K562 (cell line): ENCODE measurements around the gene ACAD8. TPM values are rescaled to one million over a fixed set of nuclear protein-coding genes. Genes with fewer than 3 reads are reported as not detected.

Source experiments
- ATAC-seq: fragments of 200-7000 bp; cut with Tn5 transposase; 3 replicates; pipeline ENCODE4 v1.9.1; 2020; ENCODE audit warnings: moderate library complexity
- BruUV-seq: library from RNA; stranded (reverse); fragments of 400-500 nt; replicated peaks from 2 replicates; lab custom pipeline; 2021; lab: Mats Ljungman, UMichigan
- CTCF ChIA-PET: fragments of 300-600 bp; formaldehyde crosslinking; extraction: SDS; loops from one replicate; lab custom pipeline; 2021; ENCODE audit warnings: low intra/inter-chr PET ratio; lab: Yijun Ruan, JAX
- POLR2A ChIA-PET: fragments of 300-600, 350-650 bp; sonication (Branson Sonifier 250); formaldehyde crosslinking; extraction: SDS; loops from one replicate; lab custom pipeline; 2021; ENCODE audit warnings: antibody characterized with exemption, inconsistent platforms; lab: Yijun Ruan, JAX
- DNase-seq, 4 experiments: peaks; one replicate each; pipeline versions ENCODE4 v3.0.0 to v3.0.0-alpha.2; 2011 to 2018; ENCODE audit warnings: low spot score in 3 of 4, mixed read lengths in 3 of 4; ENCODE audit errors: extremely low read depth in 1 of 4
- FAIRE-seq: peaks from 2 replicates; lab custom pipeline; 2011; peaks lifted over from hg19 to GRCh38; lab: Jason Lieb, UNC
- H2AFZ ChIP-seq: 2 replicates; pipeline ENCODE4 v1.6.0; 2011; ENCODE audit warnings: low read depth, low read length, control low read depth, inconsistent platforms
- H3K27ac ChIP-seq: fragments of 200-600 bp; 3 replicates; pipeline ENCODE4 v1.8.0; 2011; ENCODE audit warnings: low read depth, mild to moderate bottlenecking, control low read depth, inconsistent platforms, low read length, moderate library complexity, mixed read lengths; ENCODE audit errors: extremely low read depth
- H3K27me3 ChIP-seq, 2 experiments: fragments of 300-600 bp in 1 of 2; 2 replicates in 1 of 2; 3 replicates in 1 of 2; pipeline versions ENCODE4 v1.6.0 to v1.8.0; 2011; ENCODE audit warnings: inconsistent platforms in 2 of 2, low read length in 2 of 2, mild to moderate bottlenecking in 1 of 2, mixed read lengths in 1 of 2, moderate library complexity in 1 of 2; ENCODE audit not compliant: control insufficient read depth in 2 of 2, insufficient read depth in 2 of 2
- H3K36me3 ChIP-seq: fragments of 300-600 bp; 3 replicates; pipeline ENCODE4 v1.8.0; 2011; ENCODE audit warnings: mild to moderate bottlenecking, low read length, inconsistent platforms; ENCODE audit not compliant: control insufficient read depth, insufficient read depth
- H3K4me1 ChIP-seq, 2 experiments: fragments of 200-600 bp in 1 of 2; replicated peaks in 1 of 2; 2 replicates in 1 of 2; 3 replicates in 1 of 2; pipeline versions ENCODE4 v1.5.1 to v1.8.0; 2011; ENCODE audit warnings: inconsistent platforms in 2 of 2, low read length in 2 of 2, mild to moderate bottlenecking in 1 of 2, mixed read lengths in 1 of 2, moderate library complexity in 1 of 2; ENCODE audit not compliant: control insufficient read depth in 2 of 2, insufficient read depth in 2 of 2
- H3K4me2 ChIP-seq: 2 replicates; pipeline ENCODE4 v1.6.1; 2011; ENCODE audit warnings: low read length, control low read depth, inconsistent platforms, mixed read lengths; ENCODE audit not compliant: insufficient read depth
- H3K4me3 ChIP-seq: fragments of 200-600 bp; sonication (generic), shearing (Covaris generic); 2 replicates; pipeline ENCODE4 v1.5.1; 2016; ENCODE audit warnings: control low read depth, inconsistent platforms
- H3K79me2 ChIP-seq: fragments of 200-600 bp; 3 replicates; pipeline ENCODE4 v1.8.0; 2011; ENCODE audit warnings: low read length, inconsistent platforms; ENCODE audit not compliant: control insufficient read depth, insufficient read depth
- H3K9ac ChIP-seq, 2 experiments: 2 replicates each; pipeline versions ENCODE4 v1.6.0 to v1.6.1; 2011; ENCODE audit warnings: low read depth in 2 of 2, low read length in 2 of 2, control low read depth in 1 of 2, inconsistent platforms in 1 of 2, mild to moderate bottlenecking in 1 of 2, mixed read lengths in 1 of 2; ENCODE audit not compliant: insufficient read depth in 1 of 2
- H3K9me1 ChIP-seq: one replicate; pipeline ENCODE4 v1.6.0; 2011; ENCODE audit warnings: inconsistent platforms, mild to moderate bottlenecking, low read length, moderate library complexity; ENCODE audit not compliant: control insufficient read depth, insufficient read depth
- H3K9me3 ChIP-seq: replicated peaks from 2 replicates; pipeline ENCODE4 v1.5.1; 2011; ENCODE audit warnings: low read depth, low read length, inconsistent platforms; ENCODE audit not compliant: control insufficient read depth, insufficient read depth
- H4K20me1 ChIP-seq: replicated peaks from 2 replicates; pipeline ENCODE4 v1.6.1; 2011; ENCODE audit warnings: low read length, inconsistent platforms, mixed read lengths; ENCODE audit not compliant: control insufficient read depth, insufficient read depth
- BCOR ChIP-seq: fragments of 450-650 bp; IDR thresholded peaks from 2 replicates; pipeline ENCODE4 v1.6.1; 2016
- MCM3 ChIP-seq: fragments of 450-650 bp; IDR thresholded peaks from 2 replicates; pipeline ENCODE4 v1.6.1; 2016
- PKNOX1 ChIP-seq: fragments of 450-650 bp; IDR thresholded peaks from 2 replicates; pipeline ENCODE4 v1.6.1; 2016
- RAD51 ChIP-seq: fragments of 450-650 bp; IDR thresholded peaks from 2 replicates; pipeline ENCODE4 v1.7.1; 2016; ENCODE audit warnings: low read depth, mild to moderate bottlenecking, borderline replicate concordance
- RFX7 ChIP-seq: fragments of 250-450 bp; sonication (Bioruptor Pico); IDR thresholded peaks from 2 replicates; pipeline ENCODE4 v1.5.1; 2021; ENCODE audit warnings: mild to moderate bottlenecking
- TGIF2 ChIP-seq: sonication (generic); formaldehyde crosslinking; IDR thresholded peaks from 2 replicates; pipeline ENCODE4 v1.8.1; 2022; ENCODE audit warnings: mild to moderate bottlenecking, missing genetic modification reagents, moderate library complexity
- ZBTB49 ChIP-seq: sonication (generic); formaldehyde crosslinking; IDR thresholded peaks from 2 replicates; pipeline ENCODE4 v1.8.0; 2022; ENCODE audit warnings: missing genetic modification reagents, mild to moderate bottlenecking, borderline replicate concordance
- ZNF253 ChIP-seq: fragments of 250-450 bp; sonication (Bioruptor Pico); conservative IDR thresholded peaks from 2 replicates; pipeline ENCODE4 v1.6.1; 2021; ENCODE audit warnings: mild to moderate bottlenecking
- WGBS: fragments of 100-300 bp; shearing (Covaris generic); methylation state at CpG from one replicate; pipeline ENCODE4 v1.1.6; 2016; ENCODE audit warnings: low coverage, mixed read lengths; ENCODE audit not compliant: insufficient coverage; ENCODE audit errors: missing lambda C conversion rate; 5-methylcytosine and 5-hydroxymethylcytosine counted together
- in situ Hi-C: fragments of 300-500 bp; cut with MboI; formaldehyde crosslinking; loops from 4 replicates; pipeline ENCODE4 v1.15.0; 2018; ENCODE audit warnings: inconsistent platforms, mixed read lengths
- intact Hi-C: fragments of 100-400 bp; cut with micrococcal nuclease; formaldehyde crosslinking; loops from 2 replicates; pipeline ENCODE4 v1.14.2; 2022
- polyA plus RNA-seq, 8 experiments: library from polyadenylated mRNA; depleted of rRNA in 4 of 8; stranded (reverse) in 5 of 8; unstranded in 3 of 8; fragments of >200 nt; fragmentation: Nextera tagmentation in 2 of 8; fragmentation: Illumina TruSeq in 1 of 8; extraction: Ambion mirVana in 2 of 8; extraction: Trizol in 1 of 8; gene quantifications; 2 replicates each; pipeline versions ENCODE4 v1.2.1 to v1.2.3, GENCODE V29; 2011 to 2014; ENCODE audit warnings: inconsistent platforms in 1 of 8, missing spikeins in 1 of 8
- total RNA-seq, 7 experiments: library from RNA; depleted of rRNA in 6 of 7; stranded (reverse); fragments of >200 nt in 6 of 7; fragmentation: Illumina TruSeq in 2 of 7; extraction: Trizol in 2 of 7; gene quantifications; 2 replicates each; pipeline versions ENCODE4 v1.2.1 to v1.2.3, GENCODE V29; 2011 to 2021; ENCODE audit warnings: low replicate concordance in 1 of 7
- TF ChIP-seq, protein P1 (sequence below): fragments of 450-650 bp; formaldehyde crosslinking; IDR thresholded peaks from 2 replicates; pipeline ENCODE4 v1.4.0; 2020; ENCODE audit warnings: mild to moderate bottlenecking, moderate library complexity

ACAD8 gene
- total and polyA plus RNA-seq, 9 of the 15 experiments (the other 6 are each of a cell fraction or from before 2014, with no cell fraction given): 6.5 to 34.1 (median 20.1) TPM

DNA sequence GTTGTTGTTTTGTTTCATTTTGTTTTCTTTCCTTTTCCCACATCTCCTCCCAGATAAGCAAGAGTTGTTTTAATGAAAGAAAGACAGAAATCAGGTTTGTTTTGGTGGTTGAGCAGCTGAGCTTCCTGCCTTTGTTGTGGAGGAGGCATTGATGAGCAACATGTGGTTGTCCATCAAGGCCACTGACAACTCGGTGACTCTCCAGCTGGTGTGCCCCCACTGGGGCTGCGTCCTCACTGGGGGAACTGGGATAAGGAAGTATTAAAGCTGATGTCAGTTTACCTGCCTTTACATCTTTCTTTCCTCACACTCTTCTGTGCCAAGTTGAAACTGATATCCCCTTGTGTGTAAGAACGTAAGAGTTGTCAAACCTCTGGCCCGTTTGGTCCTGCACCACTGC lies 23.0 kb upstream of the ACAD8 start:
- POLR2A ChIA-PET: no interaction called here
- no TSS peak for BruUV-seq
- Histone ChIP-seq H3K4me1 (peaks cover 26 to 59% of the 10 kb centered on the region in 2 experiments), H3K4me3 (no peak overlapping the region), H3K9me1 (peaks cover 5% of the 10 kb centered on the region), H4K20me1 (peaks cover 7% of the 10 kb centered on the region; the same call in 1 of the 2 replicates), H3K27ac (no peak overlapping the region)
- intact Hi-C loops: no loop called here
- DNase-seq: no peak
- 0 out of 2 replicates have a peak, but pooled peaks have one; percentile 8 for TF ChIP-seq PKNOX1
- no peak for TF ChIP-seq MCM3
- TF ChIP-seq, all 486 proteins: peak for 1
- ATAC-seq: no peak
- Histone ChIP-seq H3K9ac (no peak overlapping the region), H3K9me3 (no peaks in the 10 kb centered on the region), H3K4me2 (no peak overlapping the region), H3K27me3 (no peaks in the 10 kb centered on the region), H3K36me3 (peaks cover 37% of the 10 kb centered on the region), H2AFZ (no peak overlapping the region), H3K79me2 (peaks cover 88% of the 10 kb centered on the region)
- CTCF ChIA-PET: no interaction called here
- WGBS: 56% methylated on average over 4 of the region's 4 CpGs
- FAIRE-seq: no peak
- in situ Hi-C loops: no loop called here

DNA sequence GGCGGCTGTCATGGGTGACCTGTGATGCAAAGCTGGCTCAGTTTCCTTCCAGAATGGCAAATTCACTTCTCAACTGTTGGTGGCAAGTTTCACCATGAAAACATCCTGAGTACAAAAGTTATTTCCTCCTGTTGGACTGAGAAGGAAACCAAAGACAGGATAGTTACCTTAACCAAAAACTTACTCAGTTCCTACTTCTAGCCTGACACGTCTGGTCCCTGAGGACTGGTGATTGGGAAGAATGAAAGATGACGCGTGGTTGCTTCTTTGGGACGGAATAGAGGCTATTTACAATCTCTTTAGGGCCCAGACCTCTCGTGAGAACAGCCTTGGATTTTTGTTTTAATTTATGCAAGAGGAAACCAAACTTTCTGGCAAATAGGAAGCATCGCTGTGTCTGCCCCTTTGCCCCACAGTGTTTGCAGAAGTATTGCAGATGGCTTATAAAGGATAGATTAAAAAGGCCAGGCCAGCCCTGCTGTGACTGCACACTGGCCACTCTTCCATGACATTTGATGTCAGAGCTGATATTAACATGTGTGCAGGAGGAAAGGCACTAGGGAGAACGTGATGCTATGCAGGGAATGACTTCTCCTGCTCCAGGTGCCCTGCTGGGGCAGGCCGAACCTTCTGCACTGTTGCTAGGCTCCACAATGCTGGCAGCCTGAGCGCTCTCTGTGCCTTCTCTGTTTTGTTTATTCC lies 21.3 kb upstream of the ACAD8 start:
- no peak overlapping the region for H3K4me3 ChIP-seq
- peaks cover 78% of the 10 kb centered on the region for H3K79me2 ChIP-seq
- H3K4me1 ChIP-seq: peaks cover 19 to 47% of the 10 kb centered on the region in 2 experiments
- no peak overlapping the region for H3K4me2 ChIP-seq
- 77% methylated on average over 9 of the region's 10 CpGs for WGBS
- H3K9me3 ChIP-seq: no peaks in the 10 kb centered on the region
- peaks cover 48% of the 10 kb centered on the region for H3K36me3 ChIP-seq
- no peak overlapping the region for H3K27ac ChIP-seq
- H3K27me3 ChIP-seq: no peaks in the 10 kb centered on the region
- in situ Hi-C loops: no loop called here
- H2AFZ ChIP-seq: no peak overlapping the region
- BruUV-seq: no TSS peak
- ChIA-PET POLR2A (no interaction called here), CTCF (no interaction called here)
- FAIRE-seq (no peak), DNase-seq (no peak), ATAC-seq (no peak)
- H3K9me1 ChIP-seq: peaks cover 5% of the 10 kb centered on the region
- peaks cover 7% of the 10 kb centered on the region; the same call in 1 of the 2 replicates for H4K20me1 ChIP-seq
- intact Hi-C loops: no loop called here
- H3K9ac ChIP-seq: peak overlapping the region in 1 of 2 experiments; percentile 66; a peak in 1 of 4 replicates
- no peak for TF ChIP-seq ZBTB49 (CRISPR knock-in tag)
- TF ChIP-seq ZNF253 (CRISPR knock-in tag): no peak
- no peak for TF ChIP-seq TGIF2 (CRISPR knock-in tag)
- TF ChIP-seq, protein P1, sequence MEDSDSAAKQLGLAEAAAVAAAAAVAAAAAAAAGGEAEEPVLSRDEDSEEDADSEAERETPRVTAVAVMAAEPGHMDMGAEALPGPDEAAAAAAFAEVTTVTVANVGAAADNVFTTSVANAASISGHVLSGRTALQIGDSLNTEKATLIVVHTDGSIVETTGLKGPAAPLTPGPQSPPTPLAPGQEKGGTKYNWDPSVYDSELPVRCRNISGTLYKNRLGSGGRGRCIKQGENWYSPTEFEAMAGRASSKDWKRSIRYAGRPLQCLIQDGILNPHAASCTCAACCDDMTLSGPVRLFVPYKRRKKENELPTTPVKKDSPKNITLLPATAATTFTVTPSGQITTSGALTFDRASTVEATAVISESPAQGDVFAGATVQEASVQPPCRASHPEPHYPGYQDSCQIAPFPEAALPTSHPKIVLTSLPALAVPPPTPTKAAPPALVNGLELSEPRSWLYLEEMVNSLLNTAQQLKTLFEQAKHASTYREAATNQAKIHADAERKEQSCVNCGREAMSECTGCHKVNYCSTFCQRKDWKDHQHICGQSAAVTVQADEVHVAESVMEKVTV: no peak
- no peak for TF ChIP-seq RAD51
- no peak for TF ChIP-seq BCOR
- no peak for TF ChIP-seq RFX7 (CRISPR knock-in tag)
